C4-2B (cell line): ENCODE data around the gene GFRAL.

ENCODE experiments used
- CTCF ChIP-seq: fragments of 450-650 bp; conservative IDR thresholded peaks from 2 replicates; pipeline ENCODE4 v1.5.1; 2017; ENCODE audit warnings: mild to moderate bottlenecking
- ZFX ChIP-seq: fragments of 450-650 bp; IDR thresholded peaks from 2 replicates; pipeline ENCODE4 v1.6.1; 2017

GRCh38 chr6:55281215-55281614 is 46.1 kb upstream of the GFRAL start:
- TF ChIP-seq CTCF (no peak), ZFX (no peak)
